Aortic smooth muscle cell (primary cell): ENCODE results near the gene SH3RF2. TPM values are rescaled to one million over a fixed set of nuclear protein-coding genes. Genes with fewer than 3 reads are reported as not detected.

ENCODE experiments used
- total RNA-seq: library from RNA; depleted of rRNA; stranded (reverse); fragments of >200 nt; gene quantifications from 2 replicates; pipeline ENCODE4 v1.2.3, GENCODE V29; 2014

The SH3RF2 gene
- total RNA-seq, result 1.8 and 2.3 TPM in 2 replicates

GRCh38 chr5:145936401-145937131 lies at the start of gene SH3RF2:
SH3RF2 (plus strand) TSS chr5:145936578; CDS start chr5:145937929, 1,351 bp downstream.

GRCh38 chr5:146105477-146105876 lies 169.1 kb downstream of the SH3RF2 start, which contains the start of gene PLAC8L1:
PLAC8L1 (minus strand) TSS chr5:146105577; CDS start chr5:146104311, 1,266 bp downstream.

Other genes with a start within 250 kb of the SH3RF2 start
- gene PRELID2, start 101.2 kb upstream of the SH3RF2 start, total RNA-seq, result 28.8 and 44.0 TPM in 2 replicates
- not detected in 2 replicates for gene GRXCR2, start 63.6 kb upstream of the SH3RF2 start, total RNA-seq
- 0.25 and 0.40 TPM in 2 replicates for gene PLAC8L1, start 169.0 kb downstream of the SH3RF2 start, total RNA-seq
- gene LARS1, start 246.1 kb downstream of the SH3RF2 start, total RNA-seq, result 132 and 134 TPM in 2 replicates